ENCODE measurements around the gene ATP5PO. TPM values are rescaled to one million over a fixed set of nuclear protein-coding genes. Genes with fewer than 3 reads are reported as not detected.
"Not testable (repeated sequence)": the region's sequence is repeated elsewhere in the genome, so short reads cannot be mapped to it uniquely, and the experiment has no call there.

The ATP5PO gene
- total RNA-seq, 3 donors from 2014 or later (not counting 1 experiment from before 2014, with no cell fraction given) = 80.4 to 95.4 (median 94.9) TPM

- ATAC-seq = peak; percentile 49 to 63 (median 53)
- DNase-seq = peak in 1 of 2 donors; percentile 86
- H3K4me3 ChIP-seq (ENCODE audit: low read length) = no peak overlapping the region
- no peaks in the 10 kb centered on the region for H3K27me3 ChIP-seq (ENCODE audit: control insufficient read depth, insufficient read depth, low read length)
- WGBS (ENCODE audit: insufficient coverage) = 44% methylated on average over 4 of the region's 4 CpGs
- Mint-ChIP-seq H3K4me3 (no peak overlapping the region), H3K27ac (peak overlapping the region; percentile 71 to 76), H3K9me3 (no peaks in the 10 kb centered on the region), H3K27me3 (ENCODE audit: low read depth in 2 of 2) (no peaks in the 10 kb centered on the region), H3K4me1 (peaks cover 30 to 32% of the 10 kb centered on the region in 2 donors), H3K36me3 (no peaks in the 10 kb centered on the region)
- intact Hi-C loops (cut with micrococcal nuclease) = loop anchor here (1.0 to 5.0 kb wide), 2 partner anchors 12 to 41 kb away; no protein-coding TSS in a partner anchor
- peaks cover 56% of the 10 kb centered on the region for H3K4me1 ChIP-seq (ENCODE audit: control insufficient read depth, insufficient read depth, low read length)
- no peaks in the 10 kb centered on the region for H3K36me3 ChIP-seq (ENCODE audit: control insufficient read depth, insufficient read depth, low read length)
- peak overlapping the region; percentile 61 for H3K27ac ChIP-seq (ENCODE audit: low read length)
- TF ChIP-seq CTCF (IDR thresholded peaks at IDR 0.05) = no peak
- no peaks in the 10 kb centered on the region for H3K9me3 ChIP-seq (ENCODE audit: control insufficient read depth, insufficient read depth, low read length)
Measured at GRCh38 chr21:33936301-33937038, 20.9 kb upstream of the ATP5PO start.

- peak overlapping the region; percentile 88 for H3K4me3 Mint-ChIP-seq
- peaks cover 45% of the 10 kb centered on the region for H3K4me1 ChIP-seq (ENCODE audit: control insufficient read depth, insufficient read depth, low read length)
Measured at GRCh38 chr21:33932731-33933130, 17.1 kb upstream of the ATP5PO start.

GRCh38 chr21:33931799-33932390, 16.3 kb upstream of the ATP5PO start:
- Mint-ChIP-seq H3K4me1 (peaks cover 24% of the 10 kb centered on the region in 2 donors), H3K9me3 (no peaks in the 10 kb centered on the region), H3K27ac (peak overlapping the region; percentile 88 to 97), H3K27me3 (ENCODE audit: low read depth in 2 of 2) (no peaks in the 10 kb centered on the region), H3K4me3 (peak overlapping the region; percentile 88), H3K36me3 (no peaks in the 10 kb centered on the region)
- Histone ChIP-seq H3K27ac (ENCODE audit: low read length) (peak overlapping the region; percentile 82), H3K4me1 (ENCODE audit: control insufficient read depth, insufficient read depth, low read length) (peaks cover 37% of the 10 kb centered on the region), H3K27me3 (ENCODE audit: control insufficient read depth, insufficient read depth, low read length) (no peaks in the 10 kb centered on the region), H3K36me3 (ENCODE audit: control insufficient read depth, insufficient read depth, low read length) (no peaks in the 10 kb centered on the region), H3K9me3 (ENCODE audit: control insufficient read depth, insufficient read depth, low read length) (no peaks in the 10 kb centered on the region), H3K4me3 (ENCODE audit: low read length) (peak overlapping the region; percentile 45)
- intact Hi-C loops (cut with micrococcal nuclease) = no loop called here
- DNase-seq = peak in 1 of 2 donors; percentile 76
- ATAC-seq = peak; percentile 64 to 70 (median 70)
- WGBS (ENCODE audit: insufficient coverage) = 1% methylated on average over 7 of the region's 10 CpGs
- TF ChIP-seq CTCF (IDR thresholded peaks at IDR 0.05) = no peak

More at GRCh38 chr21:33932731-33933130, 17.1 kb upstream of the ATP5PO start:
- Histone ChIP-seq H3K36me3 (ENCODE audit: control insufficient read depth, insufficient read depth, low read length) (no peaks in the 10 kb centered on the region), H3K4me3 (ENCODE audit: low read length) (peak overlapping the region; percentile 45), H3K9me3 (ENCODE audit: control insufficient read depth, insufficient read depth, low read length) (no peaks in the 10 kb centered on the region), H3K27me3 (ENCODE audit: control insufficient read depth, insufficient read depth, low read length) (no peaks in the 10 kb centered on the region), H3K27ac (ENCODE audit: low read length) (peak overlapping the region; percentile 82)
- intact Hi-C loops (cut with micrococcal nuclease) = no loop called here
- DNase-seq (no peak), ATAC-seq (no peak)
- TF ChIP-seq CTCF (IDR thresholded peaks at IDR 0.05) = no peak
- Mint-ChIP-seq H3K27ac (peak overlapping the region; percentile 88 to 97), H3K36me3 (no peaks in the 10 kb centered on the region), H3K9me3 (no peaks in the 10 kb centered on the region), H3K27me3 (ENCODE audit: low read depth in 2 of 2) (no peaks in the 10 kb centered on the region), H3K4me1 (peaks cover 28% of the 10 kb centered on the region in 2 donors)
- WGBS (ENCODE audit: insufficient coverage) = 73% methylated on average over 5 of the region's 5 CpGs

- H3K4me1 Mint-ChIP-seq = peaks cover 18% of the 10 kb centered on the region in 2 donors
- H3K27me3 Mint-ChIP-seq (ENCODE audit: low read depth in 2 of 2); H3K9me3 ChIP-seq (ENCODE audit: control insufficient read depth, insufficient read depth, low read length); H3K36me3 Mint-ChIP-seq; H3K36me3 ChIP-seq (ENCODE audit: control insufficient read depth, insufficient read depth, low read length); H3K27me3 ChIP-seq (ENCODE audit: control insufficient read depth, insufficient read depth, low read length); intact Hi-C loops (cut with micrococcal nuclease); H3K9me3 Mint-ChIP-seq: not testable (repeated sequence)
- 83% methylated on average over 11 of the region's 34 CpGs for WGBS (ENCODE audit: insufficient coverage)
- Histone ChIP-seq H3K4me1 (ENCODE audit: control insufficient read depth, insufficient read depth, low read length) (peaks cover 30% of the 10 kb centered on the region), H3K27ac (ENCODE audit: low read length) (peak overlapping the region; percentile 82), H3K4me3 (ENCODE audit: low read length) (peak overlapping the region; percentile 45)
- peak overlapping the region; percentile 88 for H3K4me3 Mint-ChIP-seq
- peak; percentile 25 to 89 for DNase-seq
- peak overlapping the region; percentile 88 to 97 for H3K27ac Mint-ChIP-seq
- ATAC-seq = peak; percentile 77 to 86 (median 84)
Measured at GRCh38 chr21:33931052-33931798, 15.6 kb upstream of the ATP5PO start.

- H3K4me1 Mint-ChIP-seq = peaks cover 10 to 15% of the 10 kb centered on the region in 2 donors
- H3K4me3 Mint-ChIP-seq; H3K9me3 Mint-ChIP-seq; H3K36me3 Mint-ChIP-seq; H3K27me3 ChIP-seq (ENCODE audit: control insufficient read depth, insufficient read depth, low read length); DNase-seq; H3K9me3 ChIP-seq (ENCODE audit: control insufficient read depth, insufficient read depth, low read length); H3K4me3 ChIP-seq (ENCODE audit: low read length); H3K36me3 ChIP-seq (ENCODE audit: control insufficient read depth, insufficient read depth, low read length); ATAC-seq; H3K27me3 Mint-ChIP-seq (ENCODE audit: low read depth in 2 of 2); H3K27ac Mint-ChIP-seq; H3K27ac ChIP-seq (ENCODE audit: low read length): not testable (repeated sequence)
- peaks cover 14% of the 10 kb centered on the region for H3K4me1 ChIP-seq (ENCODE audit: control insufficient read depth, insufficient read depth, low read length)
- WGBS (ENCODE audit: insufficient coverage) = 100% methylated on average over 1 of the region's 2 CpGs
- intact Hi-C loops (cut with micrococcal nuclease) = loop anchor here (10.0 kb wide), 1 partner anchor 319 kb away; no protein-coding TSS in a partner anchor
Measured at GRCh38 chr21:33926248-33926647, 10.6 kb upstream of the ATP5PO start.

Measured in natural killer cell (primary cell).